ENCODE data around the gene BRIP1. TPM values are rescaled to one million over a fixed set of nuclear protein-coding genes. Genes with fewer than 3 reads are reported as not detected.

Gene BRIP1
- total and polyA plus RNA-seq, 10 of the 15 experiments (the other 5 are each of a cell fraction or from before 2014, with no cell fraction given), result 4.0 to 24.2 (median 12.8) TPM

- H3K27me3 ChIP-seq (replicated peaks in 1 of 2; ENCODE audit: control insufficient read depth in 2 of 2, insufficient read depth in 2 of 2, low read length in 1 of 2), result no peaks in the 10 kb centered on the region
- H3K79me2 ChIP-seq (ENCODE audit: control insufficient read depth, insufficient read depth, low read length), result no peaks in the 10 kb centered on the region
- intact Hi-C loops (cut with micrococcal nuclease; ENCODE audit: unreplicated experiment), result no loop called here
- CTCF ChIA-PET, result no interaction called here
- H3K27ac ChIP-seq (ENCODE audit: control insufficient read depth, insufficient read depth), result no peak overlapping the region
- no peak for DNase-seq (ENCODE audit: low read depth, low spot score)
- H3K4me1 ChIP-seq (ENCODE audit: control insufficient read depth, insufficient read depth, low read length), result no peaks in the 10 kb centered on the region
- no peaks in the 10 kb centered on the region; the same call in 2 of the 3 replicates for H3K9me3 ChIP-seq (replicated peaks; ENCODE audit: control insufficient read depth, insufficient read depth, low read length)
- SMC1A ChIA-PET (ENCODE audit: uncharacterized antibody, unreplicated experiment), result interaction anchor here (2.0 kb wide), 2 partner anchors 10 to 30 kb away, joined by 6 to 8 read pairs; no protein-coding TSS in a partner anchor
- no TSS peak for BruUV-seq (replicated peaks)
- RAD21 ChIA-PET (ENCODE audit: unreplicated experiment), result interaction anchor here (0.8 kb wide), 1 partner anchor 11 kb away, joined by 3 read pairs; no protein-coding TSS in a partner anchor
- H3K9ac ChIP-seq (ENCODE audit: control insufficient read depth, insufficient read depth, low read length), result no peak overlapping the region
- no peak for FAIRE-seq
- POLR2A ChIA-PET, result no interaction called here
- ATAC-seq, result no peak
- no peak overlapping the region for H3K4me3 ChIP-seq
- H4K20me1 ChIP-seq (ENCODE audit: control insufficient read depth, insufficient read depth), result no peaks in the 10 kb centered on the region
- no peak for TF ChIP-seq TCF3 (IDR thresholded peaks at IDR 0.05; ENCODE audit: borderline replicate concordance, insufficient read depth, low read depth, low read length)
- peak in 1 of 2 experiments; percentile 97; a peak in 2 of 4 replicates for TF ChIP-seq ETV6 (conservative IDR thresholded peaks at IDR 0.05 in 1 of 2, IDR thresholded peaks at IDR 0.05 in 1 of 2; ENCODE audit: borderline replicate concordance in 1 of 2, low read depth in 1 of 2)
- peak; percentile 53; the same call in 1 of the 2 replicates for TF ChIP-seq NFXL1 (IDR thresholded peaks at IDR 0.05; ENCODE audit: borderline replicate concordance)
- TF ChIP-seq RCOR1 (conservative IDR thresholded peaks at IDR 0.05; ENCODE audit: low read depth, low read length), result no peak
- TF ChIP-seq, protein P1, sequence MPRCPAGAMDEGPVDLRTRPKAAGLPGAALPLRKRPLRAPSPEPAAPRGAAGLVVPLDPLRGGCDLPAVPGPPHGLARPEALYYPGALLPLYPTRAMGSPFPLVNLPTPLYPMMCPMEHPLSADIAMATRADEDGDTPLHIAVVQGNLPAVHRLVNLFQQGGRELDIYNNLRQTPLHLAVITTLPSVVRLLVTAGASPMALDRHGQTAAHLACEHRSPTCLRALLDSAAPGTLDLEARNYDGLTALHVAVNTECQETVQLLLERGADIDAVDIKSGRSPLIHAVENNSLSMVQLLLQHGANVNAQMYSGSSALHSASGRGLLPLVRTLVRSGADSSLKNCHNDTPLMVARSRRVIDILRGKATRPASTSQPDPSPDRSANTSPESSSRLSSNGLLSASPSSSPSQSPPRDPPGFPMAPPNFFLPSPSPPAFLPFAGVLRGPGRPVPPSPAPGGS (IDR thresholded peaks at IDR 0.05; ENCODE audit: borderline replicate concordance, insufficient read depth, low read depth, low read length, poor library complexity, severe bottlenecking), result no peak
- TF ChIP-seq ZZZ3 (IDR thresholded peaks at IDR 0.05; ENCODE audit: control insufficient read depth, insufficient read length, low read depth), result no peak
- no peaks in the 10 kb centered on the region for H3K36me3 ChIP-seq (ENCODE audit: control insufficient read depth in 2 of 2, insufficient read depth in 2 of 2, low read length in 1 of 2)
- H3K4me2 ChIP-seq (ENCODE audit: control insufficient read depth, insufficient read depth), result no peak overlapping the region
- in situ Hi-C loops (cut with MboI), result no loop called here
- no peak overlapping the region for H2AFZ ChIP-seq (ENCODE audit: control insufficient read depth, low read depth, low read length)
These were observed 140.1 kb downstream of the BRIP1 start for GRCh38 chr17:61723183-61723582.
